ENCODE data around the gene MXD4. TPM values are rescaled to one million over a fixed set of nuclear protein-coding genes. Genes with fewer than 3 reads are reported as not detected.
A peak's percentile ranks its signal among the peaks of the same experiment; 100 is the strongest.

The MXD4 gene
- total RNA-seq, 4 donors from 2014 or later, result 33.3 to 62.6 (median 47.6) TPM

DNA sequence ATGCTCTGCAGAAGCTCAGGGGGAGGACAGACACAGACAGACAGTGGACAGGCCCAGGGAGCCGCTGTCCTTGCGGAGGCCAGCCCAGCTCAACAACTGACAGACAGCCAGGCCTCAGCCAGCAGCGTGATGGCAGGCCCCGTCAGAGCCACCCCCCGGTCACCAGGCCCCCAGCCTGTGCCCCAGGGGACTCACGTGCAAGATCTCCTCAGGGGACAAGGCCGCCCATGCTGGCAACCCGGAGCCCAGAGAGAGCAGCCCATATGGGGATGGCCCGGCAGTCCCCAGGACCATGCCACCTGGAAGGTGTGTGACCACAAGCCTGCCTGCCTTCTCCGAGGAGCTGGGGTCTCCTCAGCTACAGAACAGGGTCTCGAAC lies 28.0 kb upstream of the MXD4 start:
- intact Hi-C loops (cut with DNase I; ENCODE audit: low total_unique reads), result no loop called here
- TF ChIP-seq, protein P1, sequence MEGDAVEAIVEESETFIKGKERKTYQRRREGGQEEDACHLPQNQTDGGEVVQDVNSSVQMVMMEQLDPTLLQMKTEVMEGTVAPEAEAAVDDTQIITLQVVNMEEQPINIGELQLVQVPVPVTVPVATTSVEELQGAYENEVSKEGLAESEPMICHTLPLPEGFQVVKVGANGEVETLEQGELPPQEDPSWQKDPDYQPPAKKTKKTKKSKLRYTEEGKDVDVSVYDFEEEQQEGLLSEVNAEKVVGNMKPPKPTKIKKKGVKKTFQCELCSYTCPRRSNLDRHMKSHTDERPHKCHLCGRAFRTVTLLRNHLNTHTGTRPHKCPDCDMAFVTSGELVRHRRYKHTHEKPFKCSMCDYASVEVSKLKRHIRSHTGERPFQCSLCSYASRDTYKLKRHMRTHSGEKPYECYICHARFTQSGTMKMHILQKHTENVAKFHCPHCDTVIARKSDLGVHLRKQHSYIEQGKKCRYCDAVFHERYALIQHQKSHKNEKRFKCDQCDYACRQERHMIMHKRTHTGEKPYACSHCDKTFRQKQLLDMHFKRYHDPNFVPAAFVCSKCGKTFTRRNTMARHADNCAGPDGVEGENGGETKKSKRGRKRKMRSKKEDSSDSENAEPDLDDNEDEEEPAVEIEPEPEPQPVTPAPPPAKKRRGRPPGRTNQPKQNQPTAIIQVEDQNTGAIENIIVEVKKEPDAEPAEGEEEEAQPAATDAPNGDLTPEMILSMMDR (IDR thresholded peaks at IDR 0.05), result no peak
- H3K4me3 ChIP-seq (ENCODE audit: low read depth, poor library complexity, severe bottlenecking), result no peak overlapping the region
- DNase-seq (ENCODE audit: low spot score in 2 of 2), result peak in 1 of 2 donors; percentile 79
- 91% methylated on average over 3 to 11 of the region's 11 CpGs for WGBS, 2 donors

DNA sequence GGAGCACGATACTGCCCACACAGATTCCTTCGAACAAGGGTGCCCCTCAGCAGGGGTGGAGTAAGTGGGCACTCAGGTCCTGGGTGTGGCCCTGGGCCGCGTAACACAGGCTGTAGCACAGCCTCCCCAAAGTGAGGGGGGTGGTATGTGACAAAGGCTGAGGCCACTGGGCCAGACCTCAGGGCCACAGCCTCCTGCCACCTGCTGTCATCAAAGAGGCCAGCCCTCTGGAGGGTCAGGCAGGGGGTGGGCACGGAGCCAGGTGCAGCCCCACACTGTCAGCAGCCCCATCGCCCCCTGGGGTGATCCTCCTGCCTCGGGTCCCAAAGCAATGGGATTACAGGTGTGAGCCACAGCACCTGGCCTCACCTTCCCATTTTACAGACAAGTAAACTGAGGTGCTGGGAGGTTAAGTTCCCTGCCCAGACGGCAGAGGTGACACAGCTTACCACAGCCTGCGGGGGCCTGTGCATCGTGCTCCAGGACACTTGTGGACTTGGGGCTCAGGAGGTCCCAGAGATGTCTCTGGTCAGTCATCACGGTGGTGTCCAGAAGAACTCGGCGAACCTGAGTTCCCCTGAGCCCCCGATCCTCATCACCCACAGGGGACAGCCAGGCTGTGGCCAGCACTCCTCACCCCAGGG lies 27.5 kb upstream of the MXD4 start:
- no peak for TF ChIP-seq POLR2A (IDR thresholded peaks at IDR 0.05)
- TF ChIP-seq, protein P1 (IDR thresholded peaks at IDR 0.05), result no peak
- DNase-seq (ENCODE audit: low spot score in 2 of 2), result peak in 1 of 2 donors; percentile 82
- 92 to 97% methylated on average over 8 to 11 of the region's 14 CpGs for WGBS, 2 donors
- intact Hi-C loops (cut with DNase I; ENCODE audit: low total_unique reads), result no loop called here
- no peak overlapping the region for H3K4me3 ChIP-seq (ENCODE audit: low read depth, poor library complexity, severe bottlenecking)

- DNase-seq (ENCODE audit: low spot score in 2 of 2), result peak in 1 of 2 donors; percentile 75
- no peak overlapping the region for H3K4me3 ChIP-seq (ENCODE audit: low read depth, poor library complexity, severe bottlenecking)
- WGBS, 2 donors, result 81 to 86% methylated on average over 5 to 8 of the region's 10 CpGs
- intact Hi-C loops (cut with DNase I; ENCODE audit: low total_unique reads), result no loop called here
- TF ChIP-seq, protein P1 (IDR thresholded peaks at IDR 0.05), result no peak
- no peak for TF ChIP-seq POLR2A (IDR thresholded peaks at IDR 0.05)
Measured at GRCh38 chr4:2288051-2288541, 26.2 kb upstream of the MXD4 start.

GRCh38 chr4:2287594-2287915 lies 25.6 kb upstream of the MXD4 start:
- no peak for TF ChIP-seq POLR2A (IDR thresholded peaks at IDR 0.05)
- TF ChIP-seq, protein P1 (IDR thresholded peaks at IDR 0.05), result no peak
- no peak overlapping the region for H3K4me3 ChIP-seq (ENCODE audit: low read depth, poor library complexity, severe bottlenecking)
- no peak for DNase-seq (ENCODE audit: low spot score in 2 of 2)
- intact Hi-C loops (cut with DNase I; ENCODE audit: low total_unique reads), result no loop called here
- WGBS, 2 donors, result 78 to 88% methylated on average over 8 to 9 of the region's 9 CpGs

- no peak for TF ChIP-seq POLR2A (IDR thresholded peaks at IDR 0.05)
- TF ChIP-seq, protein P1 (IDR thresholded peaks at IDR 0.05), result no peak
- no peak for DNase-seq (ENCODE audit: low spot score in 2 of 2)
- H3K4me3 ChIP-seq (ENCODE audit: low read depth, poor library complexity, severe bottlenecking), result no peak overlapping the region
- WGBS, 2 donors, result 82 to 85% methylated on average over 17 to 19 of the region's 19 CpGs
- intact Hi-C loops (cut with DNase I; ENCODE audit: low total_unique reads), result no loop called here
Measured at GRCh38 chr4:2286904-2287593, 25.1 kb upstream of the MXD4 start.
